Measurements from ENCODE around the gene FASTK.

FASTK gene

DNA sequence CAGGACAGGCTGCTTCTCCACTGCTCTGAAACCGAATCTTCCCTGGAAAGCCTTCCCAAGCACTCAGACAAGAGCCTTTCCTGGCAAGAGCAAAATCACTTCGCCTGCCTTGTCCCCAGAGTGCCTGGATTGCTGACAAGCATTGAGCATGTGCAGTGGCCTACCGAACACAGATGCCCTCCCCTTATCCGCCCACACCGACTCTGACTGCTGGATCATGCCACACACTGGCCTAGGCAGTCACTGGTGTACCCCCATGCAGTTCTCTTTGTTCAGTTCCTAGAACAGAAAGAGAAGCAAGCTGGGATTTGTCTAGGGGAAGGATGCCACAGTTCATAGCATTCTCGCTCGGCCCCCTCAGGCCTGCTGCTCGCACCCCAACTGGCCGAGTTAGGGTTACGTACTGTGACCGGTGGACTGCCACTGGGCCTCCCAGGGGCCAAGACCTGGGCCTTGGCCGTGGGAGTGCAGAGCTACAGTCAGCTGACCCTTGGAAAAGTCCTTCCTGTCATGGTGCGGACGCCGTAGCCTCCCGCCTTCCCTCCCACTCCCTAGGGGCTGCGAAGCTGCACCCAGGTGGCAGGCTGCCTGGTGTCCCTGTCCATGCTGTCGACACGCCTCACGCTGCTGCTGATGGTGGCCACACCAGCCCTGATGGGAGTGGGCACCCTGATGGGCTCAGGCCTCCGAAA, 45.4 kb downstream of the FASTK start:
- TF ChIP-seq SNAI2 (CRISPR knock-in tag; IDR thresholded peaks at IDR 0.05): no peak
- no peak for TF ChIP-seq CSDC2 (CRISPR knock-in tag; IDR thresholded peaks at IDR 0.05)
- no peak for TF ChIP-seq ZFP30 (CRISPR knock-in tag; IDR thresholded peaks at IDR 0.05)
- no peak for TF ChIP-seq ARNTL (CRISPR knock-in tag; IDR thresholded peaks at IDR 0.05; ENCODE audit: borderline replicate concordance, low read depth)
- TF ChIP-seq TOX (CRISPR knock-in tag; IDR thresholded peaks at IDR 0.05; ENCODE audit: borderline replicate concordance): no peak
- TF ChIP-seq ISL1 (CRISPR knock-in tag; IDR thresholded peaks at IDR 0.05): no peak
- TF ChIP-seq TCF4 (CRISPR knock-in tag; IDR thresholded peaks at IDR 0.05; ENCODE audit: borderline replicate concordance): no peak
- TF ChIP-seq POU6F1 (CRISPR knock-in tag; IDR thresholded peaks at IDR 0.05; ENCODE audit: borderline replicate concordance, low read depth): no peak
- TF ChIP-seq, protein P1, sequence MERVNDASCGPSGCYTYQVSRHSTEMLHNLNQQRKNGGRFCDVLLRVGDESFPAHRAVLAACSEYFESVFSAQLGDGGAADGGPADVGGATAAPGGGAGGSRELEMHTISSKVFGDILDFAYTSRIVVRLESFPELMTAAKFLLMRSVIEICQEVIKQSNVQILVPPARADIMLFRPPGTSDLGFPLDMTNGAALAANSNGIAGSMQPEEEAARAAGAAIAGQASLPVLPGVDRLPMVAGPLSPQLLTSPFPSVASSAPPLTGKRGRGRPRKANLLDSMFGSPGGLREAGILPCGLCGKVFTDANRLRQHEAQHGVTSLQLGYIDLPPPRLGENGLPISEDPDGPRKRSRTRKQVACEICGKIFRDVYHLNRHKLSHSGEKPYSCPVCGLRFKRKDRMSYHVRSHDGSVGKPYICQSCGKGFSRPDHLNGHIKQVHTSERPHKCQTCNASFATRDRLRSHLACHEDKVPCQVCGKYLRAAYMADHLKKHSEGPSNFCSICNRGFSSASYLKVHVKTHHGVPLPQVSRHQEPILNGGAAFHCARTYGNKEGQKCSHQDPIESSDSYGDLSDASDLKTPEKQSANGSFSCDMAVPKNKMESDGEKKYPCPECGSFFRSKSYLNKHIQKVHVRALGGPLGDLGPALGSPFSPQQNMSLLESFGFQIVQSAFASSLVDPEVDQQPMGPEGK (CRISPR knock-in tag; IDR thresholded peaks at IDR 0.05; ENCODE audit: borderline replicate concordance): no peak
- TF ChIP-seq ESRRG (CRISPR knock-in tag; IDR thresholded peaks at IDR 0.05): no peak
- no peak for TF ChIP-seq ZNF70 (CRISPR knock-in tag; IDR thresholded peaks at IDR 0.05)
- no peak for TF ChIP-seq GLIS3 (CRISPR knock-in tag; IDR thresholded peaks at IDR 0.05)
- ATAC-seq: no peak

DNA sequence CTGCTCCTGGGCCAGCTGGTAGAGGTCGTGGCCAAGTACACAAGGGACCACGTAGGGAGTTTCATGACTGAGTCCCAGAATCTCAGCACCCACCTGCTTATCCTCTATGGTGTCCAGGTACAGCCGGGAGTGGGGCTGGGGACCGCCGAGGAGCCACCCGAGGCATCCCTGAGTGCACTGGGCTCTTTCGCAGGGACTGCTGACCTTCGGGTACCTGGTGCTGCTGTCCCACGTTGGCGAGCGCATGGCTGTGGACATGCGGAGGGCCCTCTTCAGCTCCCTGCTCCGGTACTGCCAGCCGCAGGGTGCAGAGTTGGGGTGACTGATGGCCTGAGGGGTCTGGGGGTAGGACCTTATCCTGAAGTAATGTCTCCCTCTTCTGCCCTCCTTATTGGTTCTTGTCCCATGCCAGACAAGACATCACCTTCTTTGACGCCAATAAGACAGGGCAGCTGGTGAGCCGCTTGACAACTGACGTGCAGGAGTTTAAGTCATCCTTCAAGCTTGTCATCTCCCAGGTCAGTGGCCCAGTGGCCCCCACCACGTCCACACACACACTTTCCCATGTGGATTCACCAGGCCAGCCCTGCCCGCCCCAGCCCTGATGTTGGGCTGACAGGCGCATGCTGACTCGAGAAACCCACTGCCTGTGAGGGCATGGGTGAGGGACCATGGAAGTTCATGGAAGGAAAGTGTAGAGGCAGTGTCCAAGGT, 46.1 kb downstream of the FASTK start:
- ATAC-seq: no peak
- TF ChIP-seq CREB5 (CRISPR knock-in tag; IDR thresholded peaks at IDR 0.05; ENCODE audit: low read depth) (no peak), TOX (CRISPR knock-in tag; IDR thresholded peaks at IDR 0.05; ENCODE audit: borderline replicate concordance) (no peak)

DNA sequence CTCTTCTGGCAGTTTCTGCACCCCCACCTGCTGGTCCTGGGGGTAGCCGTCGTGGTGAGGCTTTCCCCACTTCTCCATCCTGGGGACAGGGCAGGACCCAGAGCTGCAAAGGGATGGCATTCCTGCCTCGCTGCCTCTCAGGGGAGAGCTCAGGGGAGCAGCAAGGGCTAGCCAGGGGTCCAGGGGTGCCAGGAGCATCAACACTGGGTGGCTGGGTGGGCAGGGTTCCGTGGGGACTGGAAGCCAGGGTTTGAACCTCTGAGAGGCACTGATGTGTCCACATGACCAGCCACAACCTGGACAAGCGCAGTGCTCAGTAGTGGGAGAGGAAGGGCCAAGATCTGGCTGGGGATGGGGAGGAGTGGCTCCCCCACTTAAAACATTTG, 46.8 kb downstream of the FASTK start:
- no peak for ATAC-seq
- TF ChIP-seq GLIS3 (CRISPR knock-in tag; IDR thresholded peaks at IDR 0.05) (no peak), SNAI2 (CRISPR knock-in tag; IDR thresholded peaks at IDR 0.05) (no peak), POU6F1 (CRISPR knock-in tag; IDR thresholded peaks at IDR 0.05; ENCODE audit: borderline replicate concordance, low read depth) (no peak), ZC3H10 (CRISPR knock-in tag; IDR thresholded peaks at IDR 0.05) (no peak), ZNF8 (CRISPR knock-in tag; IDR thresholded peaks at IDR 0.05) (no peak), OSR1 (CRISPR knock-in tag; IDR thresholded peaks at IDR 0.05) (no peak), ZNF70 (CRISPR knock-in tag; IDR thresholded peaks at IDR 0.05) (no peak), PPARA (CRISPR knock-in tag; IDR thresholded peaks at IDR 0.05; ENCODE audit: borderline replicate concordance) (no peak), TOX (CRISPR knock-in tag; IDR thresholded peaks at IDR 0.05; ENCODE audit: borderline replicate concordance) (no peak), ESRRG (CRISPR knock-in tag; IDR thresholded peaks at IDR 0.05) (no peak), TCF4 (CRISPR knock-in tag; IDR thresholded peaks at IDR 0.05; ENCODE audit: borderline replicate concordance) (no peak), ZFP30 (CRISPR knock-in tag; IDR thresholded peaks at IDR 0.05) (no peak), ZFP3 (CRISPR knock-in tag; IDR thresholded peaks at IDR 0.05) (no peak), ZNF565 (CRISPR knock-in tag; conservative IDR thresholded peaks at IDR 0.05; ENCODE audit: low read depth) (no peak), CREB5 (CRISPR knock-in tag; IDR thresholded peaks at IDR 0.05; ENCODE audit: low read depth) (no peak)
- TF ChIP-seq, protein P2, sequence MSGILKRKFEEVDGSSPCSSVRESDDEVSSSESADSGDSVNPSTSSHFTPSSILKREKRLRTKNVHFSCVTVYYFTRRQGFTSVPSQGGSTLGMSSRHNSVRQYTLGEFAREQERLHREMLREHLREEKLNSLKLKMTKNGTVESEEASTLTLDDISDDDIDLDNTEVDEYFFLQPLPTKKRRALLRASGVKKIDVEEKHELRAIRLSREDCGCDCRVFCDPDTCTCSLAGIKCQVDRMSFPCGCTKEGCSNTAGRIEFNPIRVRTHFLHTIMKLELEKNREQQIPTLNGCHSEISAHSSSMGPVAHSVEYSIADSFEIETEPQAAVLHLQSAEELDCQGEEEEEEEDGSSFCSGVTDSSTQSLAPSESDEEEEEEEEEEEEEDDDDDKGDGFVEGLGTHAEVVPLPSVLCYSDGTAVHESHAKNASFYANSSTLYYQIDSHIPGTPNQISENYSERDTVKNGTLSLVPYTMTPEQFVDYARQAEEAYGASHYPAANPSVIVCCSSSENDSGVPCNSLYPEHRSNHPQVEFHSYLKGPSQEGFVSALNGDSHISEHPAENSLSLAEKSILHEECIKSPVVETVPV (CRISPR knock-in tag; IDR thresholded peaks at IDR 0.05): no peak
- TF ChIP-seq, protein P3, sequence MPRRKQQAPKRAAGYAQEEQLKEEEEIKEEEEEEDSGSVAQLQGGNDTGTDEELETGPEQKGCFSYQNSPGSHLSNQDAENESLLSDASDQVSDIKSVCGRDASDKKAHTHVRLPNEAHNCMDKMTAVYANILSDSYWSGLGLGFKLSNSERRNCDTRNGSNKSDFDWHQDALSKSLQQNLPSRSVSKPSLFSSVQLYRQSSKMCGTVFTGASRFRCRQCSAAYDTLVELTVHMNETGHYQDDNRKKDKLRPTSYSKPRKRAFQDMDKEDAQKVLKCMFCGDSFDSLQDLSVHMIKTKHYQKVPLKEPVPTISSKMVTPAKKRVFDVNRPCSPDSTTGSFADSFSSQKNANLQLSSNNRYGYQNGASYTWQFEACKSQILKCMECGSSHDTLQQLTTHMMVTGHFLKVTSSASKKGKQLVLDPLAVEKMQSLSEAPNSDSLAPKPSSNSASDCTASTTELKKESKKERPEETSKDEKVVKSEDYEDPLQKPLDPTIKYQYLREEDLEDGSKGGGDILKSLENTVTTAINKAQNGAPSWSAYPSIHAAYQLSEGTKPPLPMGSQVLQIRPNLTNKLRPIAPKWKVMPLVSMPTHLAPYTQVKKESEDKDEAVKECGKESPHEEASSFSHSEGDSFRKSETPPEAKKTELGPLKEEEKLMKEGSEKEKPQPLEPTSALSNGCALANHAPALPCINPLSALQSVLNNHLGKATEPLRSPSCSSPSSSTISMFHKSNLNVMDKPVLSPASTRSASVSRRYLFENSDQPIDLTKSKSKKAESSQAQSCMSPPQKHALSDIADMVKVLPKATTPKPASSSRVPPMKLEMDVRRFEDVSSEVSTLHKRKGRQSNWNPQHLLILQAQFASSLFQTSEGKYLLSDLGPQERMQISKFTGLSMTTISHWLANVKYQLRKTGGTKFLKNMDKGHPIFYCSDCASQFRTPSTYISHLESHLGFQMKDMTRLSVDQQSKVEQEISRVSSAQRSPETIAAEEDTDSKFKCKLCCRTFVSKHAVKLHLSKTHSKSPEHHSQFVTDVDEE (CRISPR knock-in tag; IDR thresholded peaks at IDR 0.05): no peak
- TF ChIP-seq, protein P1 (CRISPR knock-in tag; IDR thresholded peaks at IDR 0.05; ENCODE audit: borderline replicate concordance): no peak

All from SK-N-SH treated with all-trans-retinoic acid at 6 μM for 48 hours (cell line).